SKM-1 treated with dmso at 0.1 percent for 144 hours (cell line): ENCODE measurements around the gene NELFCD.
A peak's percentile ranks its signal among the peaks of the same experiment; 100 is the strongest.
"Not testable (repeated sequence)": the region's sequence is repeated elsewhere in the genome, so short reads cannot be mapped to it uniquely, and the experiment has no call there.

ENCODE experiments used
- DNase-seq: peaks from one replicate; lab custom pipeline; 2025; ENCODE audit not compliant: unreplicated experiment; lab: John Stamatoyannopoulos, UW

NELFCD gene, protein sequence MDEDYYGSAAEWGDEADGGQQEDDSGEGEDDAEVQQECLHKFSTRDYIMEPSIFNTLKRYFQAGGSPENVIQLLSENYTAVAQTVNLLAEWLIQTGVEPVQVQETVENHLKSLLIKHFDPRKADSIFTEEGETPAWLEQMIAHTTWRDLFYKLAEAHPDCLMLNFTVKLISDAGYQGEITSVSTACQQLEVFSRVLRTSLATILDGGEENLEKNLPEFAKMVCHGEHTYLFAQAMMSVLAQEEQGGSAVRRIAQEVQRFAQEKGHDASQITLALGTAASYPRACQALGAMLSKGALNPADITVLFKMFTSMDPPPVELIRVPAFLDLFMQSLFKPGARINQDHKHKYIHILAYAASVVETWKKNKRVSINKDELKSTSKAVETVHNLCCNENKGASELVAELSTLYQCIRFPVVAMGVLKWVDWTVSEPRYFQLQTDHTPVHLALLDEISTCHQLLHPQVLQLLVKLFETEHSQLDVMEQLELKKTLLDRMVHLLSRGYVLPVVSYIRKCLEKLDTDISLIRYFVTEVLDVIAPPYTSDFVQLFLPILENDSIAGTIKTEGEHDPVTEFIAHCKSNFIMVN

DNA sequence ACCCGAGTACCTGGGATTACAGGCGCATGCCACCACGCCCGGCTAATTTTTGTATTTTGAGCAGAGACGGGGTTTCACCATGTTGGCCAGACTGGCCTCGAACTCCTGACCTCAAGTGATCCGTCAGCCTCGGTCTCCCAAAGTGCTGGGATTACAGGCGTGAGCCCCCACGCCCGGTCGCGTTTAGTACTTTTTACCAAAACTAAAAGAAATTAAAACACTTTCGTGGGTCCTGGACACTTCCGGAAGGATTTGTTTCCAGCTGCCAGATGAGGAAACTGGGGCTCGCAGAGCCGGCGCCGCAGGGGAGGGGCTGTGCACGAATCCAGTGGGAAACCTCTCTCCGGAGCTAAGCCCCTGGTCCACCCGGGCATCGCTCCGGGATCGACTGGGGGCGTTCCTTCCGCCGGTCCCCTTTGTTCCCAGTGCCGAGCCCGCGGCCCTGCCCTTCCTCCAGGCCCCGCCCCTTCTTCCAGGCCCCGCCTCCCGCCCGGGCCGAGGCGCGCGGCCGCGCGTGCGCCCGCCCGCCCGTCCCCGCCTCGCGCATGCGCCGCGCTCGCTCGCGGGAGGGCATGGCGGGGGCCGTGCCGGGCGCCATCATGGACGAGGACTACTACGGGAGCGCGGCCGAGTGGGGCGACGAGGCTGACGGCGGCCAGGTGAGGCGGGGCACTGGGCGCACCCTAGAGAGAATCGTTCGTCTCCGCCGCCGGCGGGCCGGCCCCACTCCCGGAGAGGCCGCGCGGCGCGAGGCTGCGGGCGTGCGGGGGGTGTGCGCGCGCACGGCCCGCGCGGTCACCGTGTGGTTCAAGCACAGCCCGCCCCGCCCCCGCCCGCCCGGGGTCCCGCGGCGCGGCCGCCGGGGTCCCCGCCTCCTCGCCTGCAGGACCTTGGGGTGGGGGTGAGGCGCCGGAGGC lies at the start of gene NELFCD:
NELFCD (plus strand) TSS at position 546 of the 917 bp plus-strand sequence; CDS start at position 600, 54 bp downstream.
- peak; percentile 70 for DNase-seq

DNA sequence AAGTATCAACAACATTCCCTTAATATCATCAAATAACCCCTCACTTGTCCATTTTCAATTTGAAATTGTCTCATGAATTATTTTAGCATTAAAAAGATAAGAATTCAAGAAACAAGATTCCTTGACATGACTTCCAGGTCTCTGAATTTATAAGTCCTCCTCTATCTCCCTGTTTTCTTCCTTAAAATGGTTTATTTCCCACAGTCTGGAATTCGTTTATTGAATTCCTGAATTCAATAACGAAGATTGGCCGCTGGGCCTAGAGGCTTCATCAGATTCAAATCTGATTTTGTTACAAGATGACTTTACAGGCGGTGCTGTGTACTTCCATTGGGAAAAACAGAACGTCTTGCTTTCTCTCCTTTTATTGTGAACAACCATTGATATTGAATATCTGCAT lies 48.9 kb upstream of the NELFCD start:
- DNase-seq, result no peak

DNA sequence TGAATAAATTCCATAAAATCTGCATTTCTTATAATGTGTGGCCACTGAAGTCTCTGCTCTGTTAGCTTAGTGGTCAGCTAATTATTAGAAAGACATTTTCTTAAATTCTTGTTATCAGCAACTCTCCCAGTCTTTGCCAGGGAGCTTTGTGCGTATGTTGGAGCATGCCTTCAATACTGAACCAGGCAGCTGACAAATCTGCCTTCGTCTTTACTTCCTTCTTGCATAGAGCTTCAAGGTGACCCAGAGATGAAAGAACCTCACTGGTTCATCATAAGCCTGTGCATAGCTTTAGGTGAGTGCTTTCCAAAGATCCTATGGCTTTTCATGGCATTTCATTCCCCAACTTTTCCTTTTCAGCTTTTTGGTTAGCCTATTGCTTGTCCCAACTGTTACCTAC lies 43.0 kb upstream of the NELFCD start:
- DNase-seq, result no peak

DNA sequence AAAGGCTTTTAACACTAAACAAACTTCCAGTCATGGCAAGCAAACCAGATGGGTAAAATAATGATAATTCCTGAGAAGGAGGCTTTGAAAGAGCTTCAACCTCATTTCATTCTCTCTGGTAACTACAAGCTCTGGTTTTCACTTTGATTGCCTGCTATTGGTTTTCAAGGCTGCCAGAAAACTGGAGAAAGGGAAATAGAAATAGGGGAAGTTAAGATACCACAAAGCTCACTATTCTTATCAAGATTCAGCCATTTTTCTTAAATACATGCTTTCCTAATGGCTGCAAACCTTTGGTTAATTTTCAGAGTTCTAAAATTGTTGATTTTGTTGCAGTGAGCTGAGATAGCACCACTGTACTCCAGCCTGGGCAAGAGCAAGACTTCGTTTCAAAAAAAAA lies 42.5 kb upstream of the NELFCD start:
- DNase-seq, result peak; percentile 83

DNA sequence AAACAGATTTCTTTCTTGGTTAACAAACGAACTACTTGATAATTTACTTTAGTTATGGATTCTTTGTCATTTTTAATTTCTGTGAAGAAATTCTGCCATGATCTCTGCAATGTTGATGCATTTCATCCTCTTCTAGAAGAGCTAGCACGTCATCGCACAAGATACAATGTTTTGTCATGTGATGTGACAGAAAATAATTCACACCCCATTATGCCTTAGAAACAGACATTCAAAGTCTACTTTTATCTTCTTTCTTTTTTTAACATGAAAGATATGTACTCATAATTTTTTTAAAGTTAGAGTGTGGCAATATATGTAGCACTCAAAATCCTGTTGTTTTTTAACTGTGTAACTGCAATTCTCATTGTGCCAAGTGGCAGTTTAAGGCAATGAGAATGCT lies 39.6 kb upstream of the NELFCD start:
- DNase-seq, result no peak

DNA sequence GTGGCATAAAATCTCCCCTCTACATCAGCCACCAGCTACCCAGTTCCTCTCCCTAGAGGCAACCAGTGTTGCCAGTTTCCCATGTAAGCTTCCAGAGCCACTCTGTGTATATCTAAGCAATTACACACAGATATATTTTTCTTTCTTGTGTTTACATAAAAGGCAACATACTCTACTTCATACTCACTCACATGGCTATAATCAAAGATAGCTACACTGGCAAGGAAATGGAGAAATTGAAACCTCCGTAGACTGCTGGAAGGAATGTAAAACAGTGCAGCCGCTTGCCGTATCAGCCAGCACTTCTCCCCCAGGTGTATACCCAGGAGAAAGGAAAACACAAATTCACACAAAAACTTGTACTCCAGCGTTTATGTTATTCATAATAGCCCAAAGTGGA lies 38.5 kb upstream of the NELFCD start:
- DNase-seq, result no peak

DNA sequence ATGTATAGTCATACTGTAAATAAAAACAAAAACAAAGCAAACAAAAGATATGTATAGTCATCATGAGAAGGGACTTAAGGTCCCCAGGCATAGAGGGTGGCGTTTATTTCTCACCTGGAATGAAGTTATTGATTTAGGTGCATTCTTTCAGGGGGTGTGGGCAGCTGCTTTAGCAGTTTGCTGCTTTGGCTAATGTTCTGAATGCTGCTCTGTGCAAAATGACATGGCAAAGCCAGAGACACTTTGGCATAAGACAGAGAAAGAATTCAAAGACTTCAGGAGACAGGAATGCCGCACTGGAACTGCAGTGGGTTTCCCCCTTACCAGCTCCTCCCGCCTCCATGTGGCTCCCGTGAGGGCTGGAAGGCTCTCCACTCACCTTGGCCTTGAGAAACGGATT lies 36.4 kb upstream of the NELFCD start:
- no peak for DNase-seq

DNA sequence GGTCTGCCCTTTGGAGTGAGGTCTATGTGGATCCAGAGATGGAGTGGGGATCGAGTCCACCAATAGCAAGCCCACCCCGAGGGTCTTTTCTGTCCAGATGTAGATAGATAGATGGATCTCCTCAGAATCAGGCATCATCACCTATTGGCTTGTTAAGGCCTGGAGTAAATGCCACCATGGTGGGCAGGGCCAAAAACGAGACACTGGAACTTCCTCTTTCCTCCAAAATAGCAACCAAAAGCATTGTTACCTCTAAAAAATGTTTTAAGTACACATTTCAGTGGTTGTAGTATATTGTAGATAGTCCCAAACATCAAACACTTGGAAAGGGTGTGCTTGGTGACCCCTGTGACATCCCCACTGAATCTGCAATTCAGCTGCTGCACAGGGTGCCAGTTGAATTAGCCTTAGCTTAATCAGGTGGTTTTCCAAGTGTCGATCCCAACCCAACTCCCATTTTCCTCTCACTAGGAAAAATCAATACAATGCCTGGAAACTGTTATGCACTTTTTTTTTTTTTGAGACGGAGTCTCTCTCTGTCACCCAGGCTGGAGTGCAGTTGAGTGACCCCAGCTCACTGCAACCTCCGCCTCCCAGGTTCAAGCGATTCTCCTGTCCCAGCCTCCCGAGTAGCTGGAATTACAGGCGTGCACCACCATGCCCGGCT lies 35.0 kb upstream of the NELFCD start:
- peak; percentile 11 for DNase-seq

DNA sequence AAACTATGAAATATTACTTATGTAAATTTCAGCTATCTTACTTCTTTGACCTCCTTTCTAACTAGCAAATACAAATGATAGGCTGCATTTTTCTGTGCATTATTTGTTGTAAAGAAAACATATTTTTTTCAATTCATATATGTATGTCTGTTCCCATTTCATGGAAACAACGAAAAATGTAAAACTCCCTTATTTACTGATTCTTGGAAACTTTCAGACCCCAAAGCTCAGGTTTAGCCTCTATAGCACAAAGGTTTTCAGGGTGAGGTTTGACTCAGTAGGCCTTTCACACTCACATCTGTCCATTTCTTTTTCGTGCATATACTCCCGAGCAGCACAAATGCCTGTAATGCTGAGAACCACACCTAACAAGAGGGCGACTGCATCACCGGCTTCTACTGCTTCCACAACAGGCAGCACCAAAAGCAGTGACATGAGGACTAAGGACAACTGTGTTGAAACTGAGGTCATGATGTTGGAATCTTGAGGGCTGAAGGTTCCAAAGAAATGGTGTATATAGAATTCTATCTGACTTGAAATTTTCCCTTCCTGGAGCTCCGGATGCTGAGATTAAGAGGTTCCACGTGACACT lies 33.2 kb upstream of the NELFCD start:
- not testable (repeated sequence) for DNase-seq

DNA sequence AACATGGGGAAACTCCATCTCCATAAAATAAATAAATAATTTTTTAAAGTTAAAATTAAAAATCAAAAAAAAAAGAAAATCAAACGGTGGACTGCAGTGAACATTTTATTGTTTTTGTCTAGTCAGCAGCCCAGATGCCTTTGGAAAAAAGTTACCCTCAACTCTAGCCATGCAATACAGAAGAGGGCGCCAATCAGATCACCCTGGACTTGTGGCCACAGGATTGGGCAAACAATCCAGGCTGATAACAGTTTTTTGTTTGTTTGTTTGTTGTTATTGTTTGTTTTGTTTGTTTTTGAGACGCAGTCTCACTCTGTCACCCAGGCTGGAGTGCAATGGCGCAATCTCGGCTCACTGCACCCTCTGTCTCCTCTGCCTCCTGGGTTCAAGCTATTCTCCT lies 30.5 kb upstream of the NELFCD start:
- no peak for DNase-seq

DNA sequence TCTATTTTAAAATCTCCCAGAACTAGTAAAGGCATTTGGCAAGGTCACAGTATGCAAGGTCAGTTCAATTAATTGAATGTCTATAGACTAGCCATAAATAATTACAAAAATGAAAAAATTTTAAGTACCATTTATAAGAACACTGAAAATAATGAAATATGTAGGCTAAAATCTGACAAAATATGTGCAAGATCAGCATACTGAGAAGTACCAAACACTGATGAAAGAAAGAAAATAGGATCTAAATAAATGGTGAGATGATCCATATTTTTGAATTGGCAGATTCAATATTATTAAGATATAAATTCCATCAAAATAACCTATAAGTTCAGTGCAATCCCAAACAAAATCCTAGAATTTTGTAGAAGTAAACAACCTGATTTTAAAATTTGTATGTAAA lies 28.0 kb upstream of the NELFCD start:
- no peak for DNase-seq

DNA sequence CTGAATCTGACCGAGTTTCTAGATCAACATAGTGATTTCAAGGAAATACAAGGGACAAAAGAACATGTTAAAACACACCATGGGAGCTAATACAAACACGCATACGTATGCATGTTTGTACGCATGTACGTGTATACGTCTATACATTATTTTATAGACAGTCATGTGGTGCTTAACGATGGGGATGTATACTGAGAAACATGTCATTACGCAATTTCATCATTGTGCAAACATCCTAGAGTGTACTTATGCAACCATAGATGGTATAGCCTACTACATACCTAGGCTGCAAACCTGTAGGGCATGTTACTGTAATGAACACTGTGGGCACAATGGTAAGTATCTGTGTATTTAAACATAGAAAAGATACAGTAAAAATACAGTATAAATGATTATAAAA lies 25.0 kb upstream of the NELFCD start:
- DNase-seq, result no peak

DNA sequence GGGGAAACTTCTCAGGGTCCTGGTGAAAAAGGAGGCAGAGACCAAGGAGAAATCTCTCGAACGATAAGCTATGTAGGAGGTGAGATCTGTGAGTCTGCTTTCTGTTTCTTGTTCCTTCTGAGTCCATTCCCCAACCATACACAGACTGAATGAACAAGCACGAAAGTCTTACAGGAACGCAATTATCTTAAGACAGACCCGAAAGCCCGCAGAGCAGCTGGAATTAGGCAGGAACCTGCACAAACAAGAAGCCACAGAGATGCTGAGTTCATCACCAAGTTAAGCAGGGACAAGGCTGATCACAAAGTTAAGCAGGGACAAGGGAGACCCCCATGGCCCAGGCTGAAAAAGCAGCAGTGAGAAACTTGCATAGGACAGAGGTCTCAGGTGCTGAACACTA lies 21.4 kb upstream of the NELFCD start:
- DNase-seq, result no peak

DNA sequence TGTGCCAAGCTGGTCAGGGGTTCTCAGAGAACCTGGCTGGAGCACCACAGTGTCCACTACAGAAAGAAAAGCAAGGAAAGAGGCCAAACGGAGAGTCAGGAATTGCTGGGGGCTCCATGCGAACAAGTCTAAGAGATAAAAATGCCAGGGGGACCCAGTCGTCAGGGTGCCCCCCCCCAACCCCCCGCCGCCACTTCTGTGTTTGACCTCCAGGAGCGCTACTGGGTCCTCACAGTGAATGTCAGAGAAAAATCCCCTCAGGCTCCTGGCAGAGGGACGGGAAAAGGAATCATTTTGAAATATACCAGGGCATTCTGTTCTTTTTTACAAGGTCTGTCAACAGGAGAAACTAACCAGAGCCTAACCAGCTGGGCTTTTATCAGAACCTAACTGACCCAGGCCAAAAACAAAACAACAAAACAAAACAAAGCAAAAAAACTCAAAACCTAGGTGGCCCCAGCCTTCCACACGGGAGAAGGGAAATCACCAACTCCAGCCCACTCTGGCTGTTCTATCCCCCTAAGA lies 17.9 kb upstream of the NELFCD start:
- DNase-seq, result no peak

DNA sequence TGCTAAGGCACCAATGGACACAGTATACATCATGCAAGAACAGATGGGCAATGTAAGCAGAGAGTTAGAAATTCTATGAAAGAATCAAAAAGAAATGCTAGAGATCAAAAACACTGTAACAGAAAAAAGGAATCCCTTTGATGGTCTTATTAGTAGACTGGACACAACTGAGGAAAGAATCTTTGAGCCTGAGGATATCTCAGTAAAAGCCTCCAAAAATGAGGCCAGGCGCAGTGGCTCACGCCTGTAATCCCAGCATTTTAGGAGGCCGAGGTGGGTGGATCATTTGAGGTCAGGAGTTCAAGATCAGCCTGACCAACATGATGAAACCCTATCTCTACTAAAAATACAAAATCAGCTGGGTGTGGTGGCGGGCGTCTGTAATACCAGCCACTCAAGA lies 17.1 kb upstream of the NELFCD start:
- not testable (repeated sequence) for DNase-seq

DNA sequence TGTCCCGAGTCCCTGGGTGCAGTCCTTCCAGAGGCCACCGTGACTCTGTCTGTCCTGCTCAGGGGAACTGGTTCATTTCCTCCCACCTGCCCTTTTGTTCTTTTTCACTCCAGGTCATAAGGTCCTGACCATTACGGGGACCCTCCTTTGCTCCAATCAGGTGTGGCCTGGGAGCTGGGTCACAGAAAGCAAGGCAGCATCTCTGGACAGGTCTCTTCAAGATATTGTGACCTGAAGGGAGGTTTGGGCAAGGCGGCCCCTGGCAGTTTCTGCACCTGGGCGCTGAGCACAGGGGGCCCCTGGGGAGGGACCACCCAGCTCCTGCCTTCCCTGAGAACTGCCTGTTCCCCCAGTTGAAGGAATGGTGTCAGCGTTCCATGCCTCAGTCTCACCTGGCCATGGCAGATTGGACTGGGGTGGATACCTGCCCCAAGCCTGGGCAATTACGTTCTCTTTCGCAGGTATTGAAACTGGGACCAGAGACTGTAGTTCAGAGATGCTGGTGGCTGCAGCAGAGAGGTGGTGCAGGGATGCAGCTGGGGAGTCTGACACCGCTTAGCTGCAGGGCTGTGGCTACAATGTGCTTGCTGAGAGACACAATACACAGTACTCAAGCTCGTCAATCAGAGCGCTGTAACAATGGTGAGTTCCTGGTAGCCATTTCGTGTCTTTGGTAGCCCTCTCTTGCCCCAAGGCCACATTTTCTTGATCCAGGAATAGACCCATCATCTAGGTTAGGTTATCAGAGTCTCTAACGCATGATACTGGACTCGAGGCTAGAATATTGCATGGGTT lies 15.6 kb upstream of the NELFCD start:
- DNase-seq, result no peak

DNA sequence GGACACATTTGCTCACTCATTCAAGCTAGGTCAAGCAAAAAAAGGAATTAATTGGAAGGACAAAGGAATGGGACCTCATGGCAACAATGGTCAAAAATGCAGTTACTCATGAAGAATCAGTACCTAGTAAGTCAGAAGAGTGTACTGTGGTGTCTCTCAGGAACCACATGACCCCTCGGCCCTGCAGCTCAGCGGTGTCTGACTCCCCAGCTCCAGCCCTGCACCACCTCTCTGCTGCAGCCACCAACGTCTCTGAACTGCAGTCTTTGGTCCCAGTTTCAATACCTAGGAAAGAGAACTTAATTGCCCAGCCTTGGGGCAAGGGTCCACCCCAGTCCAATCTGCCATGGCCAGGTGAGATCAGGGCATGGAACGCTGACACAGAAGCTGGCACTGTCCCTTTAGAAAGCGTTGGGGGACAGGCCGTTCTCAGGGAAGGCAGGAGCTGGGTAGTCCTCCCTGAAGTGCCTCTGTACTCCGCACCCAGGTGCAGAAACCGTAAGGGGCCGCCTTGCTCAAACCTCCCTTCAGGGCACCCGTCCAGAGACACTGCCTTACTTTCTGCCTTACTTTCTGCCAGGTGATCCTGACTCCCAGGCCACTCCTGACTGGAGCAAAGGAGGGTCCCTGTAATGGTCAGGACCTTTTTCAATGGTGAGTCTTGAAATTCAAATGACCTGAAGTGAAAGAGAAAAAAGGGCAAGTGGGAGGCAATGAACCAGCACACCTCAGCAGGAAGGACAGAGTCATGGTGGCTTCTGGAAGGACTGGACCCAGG lies 13.2 kb upstream of the NELFCD start:
- DNase-seq, result no peak

DNA sequence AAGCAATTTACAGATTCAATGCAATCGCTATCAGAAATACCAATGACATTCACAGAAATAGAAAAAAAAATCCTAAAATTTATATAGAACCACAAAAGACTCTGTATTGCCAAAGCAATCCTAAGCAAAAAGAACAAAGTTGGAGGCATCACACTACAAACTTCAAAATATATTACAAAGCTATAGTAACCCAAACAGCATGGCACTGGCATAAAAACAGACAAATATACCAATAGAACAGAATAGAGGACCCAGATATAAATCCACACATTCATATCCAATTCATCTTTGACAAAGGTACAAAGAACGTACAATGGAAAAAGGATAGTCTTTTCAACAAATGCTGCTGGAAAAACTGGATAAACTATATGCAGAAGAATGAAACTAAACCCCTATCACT lies 11.6 kb upstream of the NELFCD start:
- DNase-seq, result no peak

DNA sequence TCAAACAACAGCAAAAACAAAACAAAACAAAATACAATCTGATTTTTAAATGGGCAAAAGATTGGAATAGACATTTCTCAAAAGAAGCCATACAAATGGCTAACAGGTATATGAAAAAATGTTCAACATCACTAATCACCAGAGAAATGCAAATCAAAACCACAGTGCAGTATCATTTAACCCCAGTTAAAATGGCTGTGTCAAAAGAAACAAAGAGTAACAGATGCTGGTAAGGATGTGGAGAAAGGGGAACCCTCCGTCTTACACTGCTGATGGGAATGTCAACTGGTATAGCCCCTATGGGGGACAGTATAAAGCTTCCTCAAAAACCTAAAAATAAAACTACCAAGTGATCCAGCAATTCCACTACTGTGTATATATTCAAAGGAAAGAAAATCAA lies 10.9 kb upstream of the NELFCD start:
- no peak for DNase-seq
